Motor neuron (in vitro differentiated cells): ENCODE results near the gene NAALADL2. TPM values are rescaled to one million over a fixed set of nuclear protein-coding genes. Genes with fewer than 3 reads are reported as not detected.
"Not testable (repeated sequence)": the region's sequence is repeated elsewhere in the genome, so short reads cannot be mapped to it uniquely, and the experiment has no call there.

Source experiments
- ATAC-seq, 8 experiments: fragments of 200-7000 bp; cut with Tn5 transposase; replicated peaks in 6 of 8; 2 replicates each; pipeline ENCODE4 v1.8.0; 2021; ENCODE audit warnings: mild to moderate bottlenecking in 8 of 8, moderate library complexity in 8 of 8
- H3K27ac ChIP-seq, 2 donors: fragments of 250-450 bp; sonication (Bioruptor Pico); 2 replicates each; pipeline ENCODE4 v1.9.0; 2021; ENCODE audit warnings: antibody characterized with exemption in 2 of 2, mild to moderate bottlenecking in 2 of 2, moderate library complexity in 1 of 2
- H3K4me1 ChIP-seq, 2 donors: fragments of 250-450 bp; sonication (Bioruptor Pico); replicated peaks in 1 of 2; 2 replicates each; pipeline ENCODE4 v1.6.1; 2021; ENCODE audit warnings: antibody characterized with exemption in 2 of 2, mild to moderate bottlenecking in 2 of 2, moderate library complexity in 1 of 2
- H3K4me3 ChIP-seq, 5 donors: fragments of 250-450 bp; sonication (Bioruptor Pico); 2 replicates each; pipeline ENCODE4 v1.9.0; 2021; ENCODE audit warnings: antibody characterized with exemption in 5 of 5, mild to moderate bottlenecking in 5 of 5, moderate library complexity in 4 of 5
- WGBS, 10 experiments: fragments of 450-650 bp; shearing (Covaris generic); methylation state at CpG; one replicate each; pipeline ENCODE4 v1.0.0; 2022; 5-methylcytosine and 5-hydroxymethylcytosine counted together
- in situ Hi-C, 9 experiments: fragments of 400-800 bp; cut with MboI; loops; one replicate each; pipeline ENCODE4 v1.15.0; 2021; ENCODE audit warnings: low sequenced_read_pairs in 9 of 9, low pct_unique_long_range_greater_than_20kb in 2 of 9; ENCODE audit not compliant: unreplicated experiment in 9 of 9
- total RNA-seq, 8 experiments: library from RNA; unstranded; fragments of 300-600 nt; gene quantifications; 2 replicates each; pipeline versions ENCODE4 v1.2.3 to v1.2.4, GENCODE V29; 2022

NAALADL2 gene
- total RNA-seq, 8 experiments from 2014 or later, result 1.1 to 5.4 (median 2.0) TPM

DNA sequence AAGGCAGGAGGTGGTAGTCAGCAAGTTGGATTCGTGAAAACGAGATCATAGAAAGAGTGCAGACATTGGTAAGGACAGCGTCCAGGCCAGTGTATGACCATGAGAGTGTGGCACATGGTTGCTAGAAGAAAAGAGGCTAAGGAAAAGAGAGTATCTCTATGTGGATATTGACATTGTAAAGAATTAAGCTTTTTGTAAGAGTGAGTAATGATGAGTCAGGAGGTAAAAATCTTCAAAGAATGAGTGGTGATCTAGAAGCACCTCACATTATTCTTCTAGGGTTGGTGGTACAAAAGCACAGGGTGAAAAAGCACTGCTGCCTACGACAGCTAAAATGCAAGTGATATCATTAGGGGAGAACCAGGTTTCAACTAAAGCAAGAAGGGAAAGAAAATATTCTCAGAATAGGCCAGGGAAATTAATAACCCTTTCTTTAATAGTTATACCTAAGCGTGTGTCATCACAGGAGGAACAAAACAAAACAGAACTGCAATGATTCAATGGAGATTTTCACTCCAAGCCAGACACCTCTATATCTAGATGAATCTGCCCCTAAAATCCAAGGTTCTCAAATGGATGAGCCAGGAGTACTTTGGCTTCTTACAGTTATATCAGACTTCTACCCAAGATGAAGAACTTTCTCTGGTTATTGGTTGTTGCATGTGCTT is 884.7 kb downstream of the NAALADL2 start:
- H3K4me3 ChIP-seq, result no peak overlapping the region
- no peak overlapping the region for H3K27ac ChIP-seq
- ATAC-seq, result peak in 2 of 8 experiments; percentile 23 to 27
- H3K4me1 ChIP-seq, result peaks cover 0 to 12% of the 10 kb centered on the region in 2 donors
- in situ Hi-C loops, result no loop called here
- 43 to 94% (median 79%) methylated on average over 3 to 5 of the region's 5 CpGs; no CpG with 5 or more reads in 1 of the 10 experiments for WGBS, 10 experiments

DNA sequence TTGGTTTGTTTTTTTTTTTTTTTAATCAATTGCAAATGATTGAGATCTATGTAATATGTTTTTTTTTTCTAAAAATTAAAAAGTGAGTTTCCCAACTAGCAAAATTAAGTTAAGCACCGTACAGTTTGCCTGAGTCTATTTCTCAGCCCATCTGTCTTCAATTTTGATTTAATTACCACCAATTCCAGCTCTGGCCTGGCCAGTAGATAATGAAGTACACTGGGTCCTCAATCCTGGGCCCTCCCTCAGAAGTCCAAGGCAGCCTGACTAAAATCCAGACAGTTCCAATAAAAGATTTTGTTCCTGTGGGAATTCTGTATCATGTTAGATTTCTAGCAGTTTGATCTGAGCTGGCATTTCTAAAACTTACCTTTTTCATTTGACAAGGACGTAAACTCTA is 887.2 kb downstream of the NAALADL2 start:
- Histone ChIP-seq H3K27ac (no peak overlapping the region), H3K4me3 (no peak overlapping the region), H3K4me1 (peaks cover 0 to 12% of the 10 kb centered on the region in 2 donors)
- 40 to 100% (median 88%) methylated on average over 1 to 2 of the region's 2 CpGs; no CpG with 5 or more reads in 1 of the 10 experiments for WGBS, 10 experiments
- ATAC-seq, result no peak
- in situ Hi-C loops, result no loop called here

GRCh38 chr3:175748087-175748730 is 889.1 kb downstream of the NAALADL2 start:
- in situ Hi-C loops, result no loop called here
- 90 to 100% (median 99%) methylated on average over 1 to 3 of the region's 3 CpGs for WGBS, 10 experiments
- peaks cover 0 to 12% of the 10 kb centered on the region in 2 donors for H3K4me1 ChIP-seq
- no peak overlapping the region for H3K27ac ChIP-seq
- no peak overlapping the region for H3K4me3 ChIP-seq
- no peak for ATAC-seq

DNA sequence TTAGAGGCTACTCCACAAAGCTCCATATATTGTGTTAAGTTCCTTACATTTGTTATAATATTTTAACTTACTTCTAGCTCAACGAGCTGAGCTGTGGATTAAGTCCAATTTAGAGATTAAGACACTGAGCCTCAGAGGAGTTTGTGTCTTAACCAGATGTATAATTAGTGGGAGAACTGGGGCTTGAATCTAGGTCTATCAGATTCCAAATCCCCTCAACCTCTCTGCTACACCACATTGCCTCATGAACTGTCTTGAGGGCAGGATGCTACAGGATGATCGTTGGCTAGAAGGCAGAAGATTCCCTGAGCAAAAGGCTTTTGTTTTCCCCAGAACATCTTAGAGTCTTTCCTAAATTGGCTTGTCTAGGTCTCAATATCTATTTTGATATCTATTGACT is 890.8 kb downstream of the NAALADL2 start:
- Histone ChIP-seq H3K27ac (no peak overlapping the region), H3K4me1 (peaks cover 0 to 4% of the 10 kb centered on the region in 2 donors), H3K4me3 (no peak overlapping the region)
- ATAC-seq, result no peak
- 10 to 89% (median 73%) methylated on average over 1 to 2 of the region's 2 CpGs; no CpG with 5 or more reads in 2 of the 10 experiments for WGBS, 10 experiments
- in situ Hi-C loops, result no loop called here

DNA sequence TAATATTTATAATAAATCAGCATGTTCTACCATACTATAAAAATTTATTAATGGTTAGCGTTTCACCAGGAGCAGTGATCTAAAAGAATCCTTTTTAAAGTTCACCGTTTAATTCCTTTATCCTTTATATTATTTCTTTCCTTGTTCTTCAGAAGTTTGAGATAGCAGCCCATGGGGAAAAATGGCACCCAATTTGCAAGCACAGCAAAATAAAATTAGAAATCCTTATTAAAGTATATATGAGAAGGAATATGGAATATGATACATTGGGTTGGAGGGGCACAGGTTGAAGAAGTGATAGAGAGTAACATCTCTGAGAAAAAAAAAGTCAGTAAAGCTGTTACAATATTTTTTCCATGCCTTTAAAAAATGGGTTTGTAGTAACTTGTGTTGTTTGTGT is 892.0 kb downstream of the NAALADL2 start:
- ATAC-seq, result no peak
- Histone ChIP-seq H3K27ac (no peak overlapping the region), H3K4me1 (no peaks in the 10 kb centered on the region), H3K4me3 (no peak overlapping the region)
- in situ Hi-C loops, result no loop called here
- 44 to 100% (median 90%) methylated on average over 2 of the region's 2 CpGs for WGBS, 10 experiments

GRCh38 chr3:175763948-175764347 is 904.8 kb downstream of the NAALADL2 start:
- H3K4me3 ChIP-seq, result no peak overlapping the region
- in situ Hi-C loops, result no loop called here
- ATAC-seq, result no peak
- H3K4me1 ChIP-seq, result peaks cover 0 to 4% of the 10 kb centered on the region in 2 donors
- no peak overlapping the region for H3K27ac ChIP-seq

- 36 to 100% (median 90%) methylated on average over 1 to 2 of the region's 2 CpGs; no CpG with 5 or more reads in 2 of the 10 experiments for WGBS, 10 experiments
- ATAC-seq, result no peak
- Histone ChIP-seq H3K4me3 (no peak overlapping the region), H3K4me1 (peaks cover 0 to 5% of the 10 kb centered on the region in 2 donors), H3K27ac (no peak overlapping the region)
- in situ Hi-C loops, result no loop called here
Observed at GRCh38 chr3:175764722-175765121, 905.6 kb downstream of the NAALADL2 start.

GRCh38 chr3:175770426-175770825 is 911.3 kb downstream of the NAALADL2 start:
- in situ Hi-C loops, result no loop called here
- ATAC-seq, result no peak
- Histone ChIP-seq H3K27ac (no peak overlapping the region), H3K4me1 (peaks cover 0 to 5% of the 10 kb centered on the region in 2 donors), H3K4me3 (no peak overlapping the region)

DNA sequence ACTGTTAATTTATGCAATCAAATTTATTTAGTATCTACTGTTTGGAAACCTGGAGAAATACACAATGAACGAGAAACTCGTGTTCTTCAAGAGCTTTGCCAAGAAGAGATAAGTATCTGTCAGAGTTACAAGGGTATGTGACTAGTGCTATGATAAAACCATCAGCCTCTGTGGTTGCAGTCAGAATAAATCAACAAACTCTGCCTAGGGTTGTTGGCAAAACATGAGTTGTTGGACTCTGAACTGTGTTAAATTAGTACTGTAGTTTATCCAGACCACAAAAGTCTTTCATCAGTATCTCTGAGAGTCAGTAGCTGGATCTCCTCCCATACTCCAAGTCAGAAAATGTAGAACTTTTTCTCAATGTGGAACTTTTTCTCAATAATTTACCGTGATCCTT is 918.4 kb downstream of the NAALADL2 start:
- Histone ChIP-seq H3K27ac (no peak overlapping the region), H3K4me1 (no peaks in the 10 kb centered on the region), H3K4me3 (no peak overlapping the region)
- no peak for ATAC-seq
- WGBS, 10 experiments, result 0 to 92% (median 89%) methylated on average over 1 to 3 of the region's 3 CpGs; no CpG with 5 or more reads in 1 of the 10 experiments
- in situ Hi-C loops, result no loop called here

GRCh38 chr3:175777965-175778364 is 918.8 kb downstream of the NAALADL2 start:
- in situ Hi-C loops, result no loop called here
- Histone ChIP-seq H3K4me3 (no peak overlapping the region), H3K4me1 (no peaks in the 10 kb centered on the region), H3K27ac (no peak overlapping the region)
- ATAC-seq, result no peak
- WGBS, 10 experiments, result 50 to 100% (median 83%) methylated on average over 1 to 3 of the region's 3 CpGs

GRCh38 chr3:175778994-175779393 is 919.9 kb downstream of the NAALADL2 start:
- ATAC-seq, result no peak
- 90 to 100% (median 100%) methylated on average over 1 of the region's 1 CpG; no CpG with 5 or more reads in 4 of the 10 experiments for WGBS, 10 experiments
- no peak overlapping the region for H3K27ac ChIP-seq
- H3K4me1 ChIP-seq, result no peaks in the 10 kb centered on the region
- H3K4me3 ChIP-seq, result no peak overlapping the region
- in situ Hi-C loops, result no loop called here

DNA sequence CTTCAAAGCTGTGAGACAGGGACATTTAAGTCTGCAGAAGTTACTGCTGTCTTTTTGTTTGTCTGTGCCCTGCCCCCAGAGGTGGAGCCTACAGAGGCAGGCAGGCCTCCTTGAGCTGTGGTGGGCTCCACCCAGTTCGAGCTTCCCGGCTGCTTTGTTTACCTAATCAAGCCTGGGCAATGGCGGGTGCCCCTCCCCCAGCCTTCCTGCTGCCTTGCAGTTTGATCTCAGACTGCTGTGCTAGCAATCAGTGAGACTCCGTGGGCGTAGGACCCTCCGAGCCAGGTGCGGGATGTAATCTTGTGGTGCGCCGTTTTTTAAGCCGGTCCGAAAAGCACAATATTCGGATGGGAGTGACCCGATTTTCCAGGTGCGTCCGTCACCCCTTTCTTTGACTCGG is 928.0 kb downstream of the NAALADL2 start:
- H3K4me1 ChIP-seq, ATAC-seq, H3K4me3 ChIP-seq, H3K27ac ChIP-seq, in situ Hi-C loops: not testable (repeated sequence)
- WGBS, 10 experiments, result no CpG with 5 or more reads among the region's 16 CpGs

- Histone ChIP-seq H3K4me3 (no peak overlapping the region), H3K27ac (no peak overlapping the region), H3K4me1 (peaks cover 0 to 3% of the 10 kb centered on the region in 2 donors)
- ATAC-seq, result no peak
- in situ Hi-C loops, result no loop called here
Observed at GRCh38 chr3:175792245-175792644, 933.1 kb downstream of the NAALADL2 start.

- Histone ChIP-seq H3K27ac (no peak overlapping the region), H3K4me1 (no peaks in the 10 kb centered on the region), H3K4me3 (no peak overlapping the region)
- ATAC-seq, result no peak
- in situ Hi-C loops, result no loop called here
Observed at GRCh38 chr3:175798326-175798725, 939.2 kb downstream of the NAALADL2 start.
